Activated CD4-positive, alpha-beta T cell treated with anti-CD3 and anti-CD28 coated beads, Interleukin-2, amount 50 U/mL, for 24 hours (primary cell): Measurements from ENCODE around the gene RORC.
"Not testable (repeated sequence)": the region's sequence is repeated elsewhere in the genome, so short reads cannot be mapped to it uniquely, and the experiment has no call there.

ENCODE experiments used
- DNase-seq, 2 donors: peaks; one replicate each; pipeline ENCODE4 v3.0.0-alpha.2; 2020; ENCODE audit warnings: low read depth in 1 of 2, low spot score in 1 of 2

The RORC gene

DNA sequence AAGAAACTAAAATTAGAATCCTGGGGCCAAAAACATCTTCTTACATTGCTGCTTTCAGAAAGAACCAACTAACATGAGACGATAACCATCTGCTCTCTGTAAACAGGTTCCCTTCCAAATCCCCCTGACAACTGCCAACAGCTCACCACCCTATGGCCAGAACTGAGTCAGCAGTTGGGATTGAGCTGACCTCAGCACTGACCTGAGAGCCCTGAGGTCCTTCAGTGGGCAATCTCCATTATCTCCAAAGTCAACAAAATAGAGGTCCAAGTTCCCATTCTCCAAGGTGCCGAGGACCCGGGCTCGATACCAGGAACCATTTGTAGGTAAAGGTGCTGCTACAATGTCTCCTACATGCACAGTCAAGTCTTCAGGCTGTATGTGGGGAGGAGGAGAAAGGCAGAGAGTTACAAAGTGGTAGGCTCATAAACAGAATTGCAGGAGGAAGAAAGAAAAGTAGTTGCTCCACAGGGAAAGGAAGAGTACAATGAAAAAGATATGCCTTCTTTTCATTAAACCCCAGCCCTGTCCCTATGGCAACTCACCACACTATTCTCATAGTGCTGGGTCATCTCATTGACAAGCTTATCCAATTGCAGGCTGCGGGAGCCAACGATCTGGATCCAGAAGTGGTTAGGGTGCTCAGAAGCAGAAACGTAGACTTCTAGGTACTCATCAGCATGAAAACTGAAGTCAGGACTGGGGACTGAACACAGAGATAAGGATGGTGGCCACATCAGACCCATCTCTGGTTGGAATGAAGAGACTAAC lies 55.5 kb downstream of the RORC start:
- DNase-seq = no peak

DNA sequence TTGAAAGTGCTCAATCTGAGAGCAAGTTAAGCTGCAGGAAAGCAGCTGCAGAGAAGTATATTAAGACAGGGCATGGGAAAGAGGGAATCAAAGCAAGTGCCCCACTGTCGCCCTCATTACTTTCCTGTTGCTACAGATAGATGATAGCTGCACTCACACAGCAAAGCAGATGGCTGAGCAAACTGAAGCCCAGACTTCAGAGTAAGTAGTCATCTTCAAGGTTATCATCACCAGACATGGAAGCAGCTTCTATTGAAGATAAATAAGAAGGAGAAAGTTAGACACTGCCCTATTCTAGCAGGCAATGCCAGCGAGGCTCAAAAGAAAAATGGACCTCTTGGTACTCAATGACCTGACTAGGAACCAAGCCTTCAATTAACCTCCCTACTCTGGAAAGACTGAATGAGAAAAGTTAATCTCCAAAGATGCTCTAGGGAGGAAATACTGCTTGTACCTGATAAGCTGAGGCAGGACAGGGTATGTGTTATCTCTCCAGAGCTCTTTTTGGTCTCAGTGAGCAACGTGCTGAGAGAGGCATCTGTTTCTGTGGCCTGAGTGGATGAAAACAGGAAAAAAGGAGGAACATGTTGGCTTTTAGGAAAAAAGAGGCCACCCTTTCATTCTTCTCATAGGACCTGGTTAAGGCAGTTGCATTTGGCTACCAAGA lies 57.2 kb downstream of the RORC start:
- no peak for DNase-seq

GRCh38 chr1:151773702-151774101 lies 57.9 kb downstream of the RORC start:
- DNase-seq = no peak

- DNase-seq = not testable (repeated sequence)
These were observed 62.3 kb downstream of the RORC start for GRCh38 chr1:151769270-151769669.

GRCh38 chr1:151768351-151769066 lies 63.1 kb downstream of the RORC start:
- DNase-seq = not testable (repeated sequence)

GRCh38 chr1:151763990-151764389 lies 67.6 kb downstream of the RORC start:
- DNase-seq = no peak

- DNase-seq = peak; percentile 74 to 80
These were observed 68.4 kb downstream of the RORC start, which contains the start of gene MRPL9 for GRCh38 chr1:151762941-151763921. Gene MRPL9 (minus strand): TSS chr1:151763496. CDS start chr1:151763479, 17 bp downstream.

DNA sequence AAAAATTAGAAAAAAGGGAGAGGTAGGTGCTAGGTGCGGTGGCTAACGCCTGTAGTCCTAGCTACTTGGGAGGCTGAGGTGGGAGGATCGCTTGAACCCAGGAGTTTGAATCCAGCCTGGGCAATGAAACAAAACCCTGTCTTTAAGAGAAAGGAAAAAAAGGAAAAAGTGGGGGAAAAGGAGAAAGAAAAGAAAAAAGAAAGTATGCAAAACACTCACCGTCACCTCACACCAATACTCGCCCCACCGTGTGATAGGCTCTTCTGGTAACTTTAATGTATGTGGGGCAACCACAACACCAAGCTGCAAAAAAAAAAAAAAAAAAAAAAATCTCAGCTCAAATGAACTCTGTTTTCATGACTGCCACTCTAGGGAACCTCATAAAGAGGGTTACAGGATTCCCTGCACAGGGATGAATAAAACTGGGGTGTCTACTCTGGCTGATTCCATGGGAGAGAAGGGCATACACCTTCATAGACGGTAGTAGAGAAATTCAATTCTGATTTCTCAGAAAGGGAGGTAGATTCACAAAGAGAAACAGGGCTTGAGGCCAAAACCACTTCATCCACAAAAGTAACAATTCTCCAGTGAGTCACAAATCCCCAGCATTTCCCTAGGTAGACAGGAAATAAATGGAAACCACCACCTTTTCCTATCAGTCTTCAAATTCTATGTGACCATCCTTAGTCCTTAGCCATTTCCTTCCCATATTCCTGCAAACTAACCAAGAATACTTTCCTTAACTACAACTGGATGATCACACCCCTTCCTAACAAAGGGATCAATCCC lies 70.8 kb downstream of the RORC start:
- DNase-seq = no peak

GRCh38 chr1:151759241-151759640 lies 72.4 kb downstream of the RORC start:
- no peak for DNase-seq

- no peak for DNase-seq
These were observed 75.3 kb downstream of the RORC start for GRCh38 chr1:151756291-151756690.
